T-helper 2 cell treated with Interferon-gamma antibody and Interleukin-4, amounts not matched to agents 5 μg/mL and 100 μg/mL, for 36 hours (primary cell): Measurements from ENCODE around the gene SSBP4.
A peak's percentile ranks its signal among the peaks of the same experiment; 100 is the strongest.
"Not testable (repeated sequence)": the region's sequence is repeated elsewhere in the genome, so short reads cannot be mapped to it uniquely, and the experiment has no call there.

ENCODE experiments used
- DNase-seq: peaks from one replicate; pipeline ENCODE4 v3.0.0; 2021; ENCODE audit warnings: low spot score
- H3K27ac Mint-ChIP-seq: one replicate; pipeline ENCODE4 v1.8.0; 2021; ENCODE audit warnings: mild to moderate bottlenecking, mixed read lengths
- H3K27me3 Mint-ChIP-seq: one replicate; pipeline ENCODE4 v1.8.0; 2021; ENCODE audit warnings: low read depth, mixed read lengths
- H3K36me3 Mint-ChIP-seq: one replicate; pipeline ENCODE4 v1.8.0; 2021; ENCODE audit warnings: low read depth, mixed read lengths
- H3K4me1 Mint-ChIP-seq: one replicate; pipeline ENCODE4 v1.8.0; 2021; ENCODE audit warnings: low read depth, mixed read lengths
- H3K4me3 Mint-ChIP-seq: one replicate; pipeline ENCODE4 v1.8.0; 2022; ENCODE audit warnings: mild to moderate bottlenecking, moderate library complexity, mixed read lengths
- H3K9me3 Mint-ChIP-seq: one replicate; pipeline ENCODE4 v1.8.0; 2021; ENCODE audit warnings: mixed read lengths

SSBP4 gene

DNA sequence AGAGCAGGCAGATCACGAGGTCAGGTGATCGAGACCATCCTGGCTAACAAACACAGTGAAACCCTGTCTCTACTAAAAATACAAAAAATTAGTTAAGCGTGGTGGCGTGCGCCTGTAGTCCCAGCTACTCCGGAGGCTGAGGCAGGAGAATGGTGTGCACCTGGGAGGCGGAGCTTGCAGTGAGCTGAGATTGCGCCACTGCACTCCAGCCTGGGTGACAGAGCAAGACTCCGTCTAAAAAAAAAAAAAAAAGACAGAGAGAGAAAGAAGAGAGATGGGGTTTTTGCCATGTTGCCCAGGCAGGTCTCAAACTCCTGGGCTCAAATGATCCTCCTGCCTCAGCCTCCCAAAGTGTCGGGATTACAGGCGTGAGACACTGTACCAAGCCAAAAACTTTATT is 13.4 kb upstream of the SSBP4 start:
- not testable (repeated sequence) for H3K9me3 Mint-ChIP-seq, H3K36me3 Mint-ChIP-seq, H3K27me3 Mint-ChIP-seq, H3K27ac Mint-ChIP-seq, DNase-seq, H3K4me3 Mint-ChIP-seq
- peaks cover 10% of the 10 kb centered on the region for H3K4me1 Mint-ChIP-seq

DNA sequence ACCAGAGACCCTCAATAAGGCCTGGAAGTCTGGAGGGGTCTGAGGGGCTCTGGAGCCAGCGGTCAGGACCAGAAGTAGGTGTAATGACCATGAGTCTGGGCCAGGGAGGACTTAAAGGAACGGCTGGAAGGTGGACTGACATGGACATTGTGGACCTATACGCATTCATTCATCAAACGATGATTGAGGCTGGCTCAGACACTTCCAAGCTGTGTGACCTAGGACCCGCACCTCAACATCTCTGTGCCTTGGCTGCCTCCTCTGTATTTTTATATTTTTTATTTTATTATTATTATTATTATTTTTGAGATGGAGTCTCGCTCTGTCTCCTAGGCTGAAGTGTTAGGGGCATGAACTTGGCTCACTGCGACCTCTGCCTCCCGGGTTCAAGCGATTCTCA is 12.4 kb upstream of the SSBP4 start:
- DNase-seq: no peak
- no peaks in the 10 kb centered on the region for H3K27me3 Mint-ChIP-seq
- H3K36me3 Mint-ChIP-seq: no peaks in the 10 kb centered on the region
- H3K4me1 Mint-ChIP-seq: peaks cover 4% of the 10 kb centered on the region
- H3K4me3 Mint-ChIP-seq: no peak overlapping the region
- H3K27ac Mint-ChIP-seq: no peak overlapping the region
- H3K9me3 Mint-ChIP-seq: no peaks in the 10 kb centered on the region

DNA sequence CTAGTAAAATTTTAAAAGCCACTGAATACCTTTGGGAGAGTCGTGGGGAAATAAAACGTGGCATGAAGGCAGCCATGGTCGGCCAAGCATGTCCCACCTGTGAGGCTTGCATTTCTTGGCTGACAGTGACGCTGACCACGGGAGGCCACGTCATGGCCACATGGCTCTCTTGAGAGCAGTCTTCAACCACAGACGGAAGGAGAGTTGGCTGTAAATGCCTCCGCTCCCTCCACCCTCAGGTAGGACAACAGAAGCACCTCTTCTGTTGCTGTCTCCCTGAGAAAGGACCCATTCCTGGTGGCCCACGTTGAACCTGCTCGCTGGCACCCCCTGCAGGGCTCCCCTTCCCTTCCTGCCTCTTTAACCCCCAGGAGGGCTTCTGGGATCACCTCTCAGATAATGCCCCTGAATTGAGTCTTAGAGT is 11.1 kb upstream of the SSBP4 start:
- Mint-ChIP-seq H3K27ac (no peak overlapping the region), H3K27me3 (no peaks in the 10 kb centered on the region), H3K9me3 (no peaks in the 10 kb centered on the region), H3K4me1 (peaks cover 3% of the 10 kb centered on the region), H3K4me3 (no peak overlapping the region), H3K36me3 (no peaks in the 10 kb centered on the region)
- no peak for DNase-seq

DNA sequence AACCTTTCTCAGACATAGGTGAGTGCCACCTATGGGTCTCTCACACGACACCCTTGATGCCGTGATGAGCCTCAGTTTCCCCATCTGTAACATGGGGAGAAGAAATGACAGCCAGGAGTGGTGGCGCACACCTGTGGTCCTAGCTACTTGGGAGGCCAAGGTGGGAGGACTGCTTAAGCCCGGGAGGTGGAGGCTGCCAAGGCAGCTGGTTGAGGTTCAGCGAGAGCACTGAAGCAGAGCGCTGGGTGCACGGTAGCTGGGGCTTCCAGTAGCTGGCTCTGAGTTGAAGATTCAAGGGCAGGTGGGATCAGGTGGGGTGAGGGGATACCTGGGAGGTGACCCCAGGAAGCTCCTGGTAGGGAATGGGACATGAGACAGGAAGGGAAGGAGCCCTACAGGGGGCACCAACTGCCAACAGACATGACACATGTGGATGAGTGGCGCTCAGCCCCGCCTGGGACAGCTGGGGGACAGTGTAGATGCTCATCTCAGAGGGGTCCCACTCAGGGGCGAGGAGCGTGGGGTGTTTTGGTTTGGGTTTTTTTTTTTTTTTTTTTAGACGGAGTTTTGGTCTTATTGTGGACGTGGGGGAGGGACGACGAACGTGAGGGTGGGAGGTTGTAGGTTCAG is 6.5 kb upstream of the SSBP4 start:
- H3K36me3 Mint-ChIP-seq: no peaks in the 10 kb centered on the region
- H3K4me3 Mint-ChIP-seq: no peak overlapping the region
- no peaks in the 10 kb centered on the region for H3K9me3 Mint-ChIP-seq
- H3K4me1 Mint-ChIP-seq: peaks cover 31% of the 10 kb centered on the region
- H3K27me3 Mint-ChIP-seq: no peaks in the 10 kb centered on the region
- H3K27ac Mint-ChIP-seq: no peak overlapping the region
- no peak for DNase-seq

DNA sequence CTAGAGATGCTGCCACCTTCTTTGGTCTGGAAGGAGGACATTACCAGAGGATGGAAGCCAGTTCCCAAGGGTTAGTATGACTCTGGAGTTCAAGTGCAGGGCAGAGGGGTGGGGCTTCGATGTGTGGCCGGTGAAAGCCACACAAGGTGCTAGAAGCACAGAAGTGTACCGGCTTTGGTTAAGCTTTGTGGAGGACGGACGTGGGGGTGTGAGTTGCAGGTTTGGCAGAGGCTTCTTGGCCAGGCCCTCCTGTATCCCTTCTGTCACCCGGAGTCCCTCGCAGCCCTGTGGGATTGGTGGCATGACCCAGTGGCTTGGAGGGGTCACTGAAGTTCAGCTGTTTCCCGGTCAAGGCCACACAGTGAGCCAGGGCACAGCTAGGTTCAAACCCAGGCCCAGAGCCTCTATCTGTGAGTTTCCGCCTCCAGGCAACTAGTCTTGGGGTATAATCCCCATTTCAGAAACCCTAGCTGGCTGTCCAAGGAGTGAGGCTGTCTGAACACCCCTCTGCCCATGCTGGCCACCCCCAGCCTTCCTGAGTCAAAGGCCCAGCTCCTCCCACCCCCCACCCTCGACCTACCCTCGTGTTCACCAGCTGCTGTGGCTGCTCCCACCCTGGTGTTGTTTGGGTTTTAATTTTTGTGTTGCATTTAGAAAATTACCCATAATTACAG is 4.6 kb upstream of the SSBP4 start:
- DNase-seq: no peak
- Mint-ChIP-seq H3K27ac (peak overlapping the region; percentile 82), H3K4me1 (peaks cover 43% of the 10 kb centered on the region), H3K9me3 (no peaks in the 10 kb centered on the region), H3K27me3 (no peaks in the 10 kb centered on the region), H3K4me3 (peak overlapping the region; percentile 36), H3K36me3 (no peaks in the 10 kb centered on the region)

DNA sequence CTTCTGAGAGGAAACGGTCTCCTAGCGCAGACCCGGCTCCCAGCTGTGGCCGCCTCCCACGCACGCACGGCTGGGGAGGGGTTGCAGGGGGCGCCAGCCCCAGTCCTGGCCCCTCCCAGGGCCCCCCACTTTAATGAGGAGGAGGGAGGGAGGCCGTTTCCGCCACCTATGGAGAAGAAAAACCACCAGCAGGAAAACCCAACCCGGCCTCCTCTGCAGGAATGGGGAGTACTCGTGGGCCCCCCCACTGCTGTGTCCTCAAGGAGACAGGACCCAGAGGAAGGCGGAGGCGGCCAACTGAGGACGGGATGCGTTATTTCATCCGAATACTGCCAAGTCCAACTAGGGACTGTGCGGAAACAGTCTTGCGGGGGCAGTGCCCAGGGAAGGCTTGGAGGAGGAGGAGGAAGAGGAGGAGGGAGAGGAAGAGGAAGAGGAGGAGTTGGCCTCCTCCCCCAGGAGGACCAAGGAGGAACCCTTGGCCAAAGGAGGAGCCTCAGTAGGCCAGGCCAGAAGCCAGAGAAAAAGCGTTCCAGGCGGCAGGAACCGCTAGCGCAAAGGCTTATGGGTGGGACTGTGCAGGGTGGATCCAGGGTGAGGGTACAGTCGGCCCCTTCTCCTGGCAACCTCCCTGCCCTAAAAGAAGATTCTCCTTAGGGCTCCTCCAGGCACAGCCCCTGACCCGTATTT is 3.9 kb upstream of the SSBP4 start:
- no peak for DNase-seq
- Mint-ChIP-seq H3K4me1 (peaks cover 45% of the 10 kb centered on the region), H3K9me3 (no peaks in the 10 kb centered on the region), H3K27me3 (no peaks in the 10 kb centered on the region), H3K4me3 (peak overlapping the region; percentile 73), H3K36me3 (peaks cover 2% of the 10 kb centered on the region), H3K27ac (peak overlapping the region; percentile 82)

DNA sequence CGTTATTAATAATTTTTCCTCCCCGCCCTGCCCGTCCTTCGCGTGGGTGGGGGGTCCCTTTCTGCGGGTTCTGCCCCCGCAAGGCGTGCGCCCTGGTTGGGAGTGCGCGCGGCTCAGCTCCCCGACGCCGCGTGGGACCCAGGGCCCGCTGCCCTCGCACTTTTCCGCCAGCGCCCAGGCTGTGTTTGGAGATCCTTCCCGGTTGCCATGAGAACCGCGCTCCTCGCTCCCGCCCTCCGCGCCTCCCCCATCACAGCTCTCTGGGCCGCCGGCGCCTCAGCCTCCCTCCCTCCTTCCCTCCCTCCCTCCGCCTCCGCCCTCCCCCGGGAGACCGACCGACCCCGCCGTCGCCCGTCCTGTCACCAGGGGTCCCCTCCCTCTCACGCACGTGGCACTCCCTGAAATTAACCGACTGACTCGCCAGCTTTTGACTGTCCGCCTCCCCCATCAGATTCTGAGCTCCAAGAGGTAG is 2.4 kb upstream of the SSBP4 start:
- H3K36me3 Mint-ChIP-seq: peaks cover 3% of the 10 kb centered on the region
- H3K9me3 Mint-ChIP-seq: no peaks in the 10 kb centered on the region
- peaks cover 52% of the 10 kb centered on the region for H3K4me1 Mint-ChIP-seq
- peak; percentile 65 for DNase-seq
- H3K27ac Mint-ChIP-seq: peak overlapping the region; percentile 92
- H3K27me3 Mint-ChIP-seq: no peaks in the 10 kb centered on the region
- H3K4me3 Mint-ChIP-seq: peak overlapping the region; percentile 83

DNA sequence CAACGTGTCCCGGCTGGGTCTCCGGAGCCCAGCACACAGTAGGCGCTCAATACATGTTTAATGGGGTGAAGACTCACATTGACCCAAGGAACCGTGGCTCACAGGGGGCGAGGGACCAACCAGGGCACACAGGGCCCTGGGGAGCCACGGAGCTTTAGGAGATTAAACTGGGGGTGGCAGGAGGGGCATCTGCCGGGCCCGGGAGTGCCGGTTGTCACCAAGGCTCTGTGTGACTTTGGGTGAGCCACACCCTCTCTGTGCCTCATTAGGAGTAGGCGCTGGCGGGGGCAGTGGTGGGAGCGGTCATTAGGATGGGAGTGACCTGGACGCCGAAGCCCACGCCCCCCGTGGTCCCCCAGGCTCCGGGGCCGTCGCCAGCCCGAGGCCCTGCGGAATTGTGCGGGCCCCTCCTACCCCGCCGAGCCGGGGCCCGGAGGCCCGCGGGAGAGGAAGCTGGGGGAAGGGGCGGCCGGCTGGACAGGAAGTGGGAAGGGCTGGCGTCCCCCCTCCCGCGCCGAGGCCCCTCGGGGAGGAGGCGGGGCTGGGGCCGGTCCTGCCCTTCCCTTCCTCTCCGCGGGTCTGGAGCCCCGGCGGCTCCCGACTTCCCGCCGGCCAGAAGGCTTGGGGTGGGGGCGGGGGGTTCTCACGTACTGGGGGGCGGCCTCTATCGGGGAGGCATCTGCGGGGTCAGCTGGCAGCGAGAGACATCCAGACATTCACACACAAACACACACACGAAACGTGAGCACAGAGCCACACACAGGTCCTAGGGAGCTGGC is 1.8 kb upstream of the SSBP4 start:
- DNase-seq: peak; percentile 61
- Mint-ChIP-seq H3K27ac (peak overlapping the region; percentile 92), H3K36me3 (peaks cover 4% of the 10 kb centered on the region), H3K4me1 (peaks cover 57% of the 10 kb centered on the region), H3K9me3 (no peaks in the 10 kb centered on the region), H3K27me3 (no peaks in the 10 kb centered on the region), H3K4me3 (peak overlapping the region; percentile 83)

DNA sequence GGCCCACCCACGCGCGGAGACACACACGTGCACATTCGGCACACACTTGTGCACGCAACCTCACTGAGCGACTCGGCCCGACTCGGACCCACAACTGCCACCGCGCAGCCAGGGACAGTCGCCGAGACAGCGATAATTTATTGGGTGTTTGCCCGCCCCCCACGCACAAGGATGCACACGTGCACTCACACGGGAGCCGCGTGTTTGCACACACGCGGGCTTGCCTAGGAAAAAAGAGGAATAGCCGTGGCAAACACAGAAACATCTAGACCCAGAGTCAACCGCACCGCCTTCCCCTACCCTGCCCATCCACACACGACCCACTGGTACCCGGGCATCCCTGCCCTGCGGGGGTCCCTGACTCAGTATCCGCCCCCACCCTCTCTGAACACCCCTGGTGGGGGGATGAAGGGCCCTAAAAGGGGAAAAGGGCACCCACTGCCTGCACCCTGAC is 1.1 kb upstream of the SSBP4 start:
- Mint-ChIP-seq H3K27ac (peak overlapping the region; percentile 88), H3K27me3 (no peaks in the 10 kb centered on the region)
- no peak for DNase-seq

DNA sequence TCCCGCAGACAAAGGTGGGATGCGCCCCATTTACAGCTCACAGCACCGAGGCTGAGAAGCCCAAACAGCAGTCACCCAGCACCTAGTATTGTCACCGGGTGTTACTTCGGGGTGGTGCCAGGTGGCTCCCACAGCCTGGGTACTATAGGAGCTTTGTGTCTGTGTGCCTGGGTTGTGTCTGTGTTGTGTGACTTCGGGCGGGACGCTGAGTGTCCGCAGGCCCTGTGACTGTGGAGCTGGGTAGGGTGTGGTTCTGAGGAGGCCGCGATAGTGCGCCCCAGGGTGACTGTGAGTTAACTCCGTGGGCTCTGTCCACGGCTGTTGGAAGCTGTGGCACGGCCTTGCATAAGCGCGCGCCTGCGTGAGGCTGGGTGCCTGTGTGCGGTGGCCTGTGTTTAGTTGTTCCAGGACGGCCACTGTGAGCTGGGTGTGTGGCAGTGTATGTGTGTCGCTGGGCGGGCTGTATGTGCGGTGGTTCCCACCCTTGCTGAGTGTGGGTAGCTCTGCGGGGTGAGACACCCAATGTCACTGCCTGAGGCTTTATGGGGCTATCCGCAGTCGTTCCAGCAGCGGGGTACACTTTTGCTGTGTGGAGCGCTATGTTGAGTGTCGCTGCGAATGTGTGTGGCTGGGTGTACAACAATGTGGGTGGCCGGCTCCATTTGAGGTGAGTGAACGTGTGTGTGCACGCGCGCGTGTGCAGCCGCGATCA is 559 bp upstream of the SSBP4 start:
- Mint-ChIP-seq H3K27me3 (no peaks in the 10 kb centered on the region), H3K27ac (peak overlapping the region; percentile 88), H3K4me1 (peaks cover 66% of the 10 kb centered on the region), H3K36me3 (peaks cover 12% of the 10 kb centered on the region), H3K9me3 (no peaks in the 10 kb centered on the region), H3K4me3 (peak overlapping the region; percentile 81)
- no peak for DNase-seq

More for the DNA sequence above, 1.1 kb upstream of the SSBP4 start:
- Mint-ChIP-seq H3K9me3 (no peaks in the 10 kb centered on the region), H3K36me3 (peaks cover 10% of the 10 kb centered on the region), H3K4me3 (peak overlapping the region; percentile 81), H3K4me1 (peaks cover 63% of the 10 kb centered on the region)

DNA sequence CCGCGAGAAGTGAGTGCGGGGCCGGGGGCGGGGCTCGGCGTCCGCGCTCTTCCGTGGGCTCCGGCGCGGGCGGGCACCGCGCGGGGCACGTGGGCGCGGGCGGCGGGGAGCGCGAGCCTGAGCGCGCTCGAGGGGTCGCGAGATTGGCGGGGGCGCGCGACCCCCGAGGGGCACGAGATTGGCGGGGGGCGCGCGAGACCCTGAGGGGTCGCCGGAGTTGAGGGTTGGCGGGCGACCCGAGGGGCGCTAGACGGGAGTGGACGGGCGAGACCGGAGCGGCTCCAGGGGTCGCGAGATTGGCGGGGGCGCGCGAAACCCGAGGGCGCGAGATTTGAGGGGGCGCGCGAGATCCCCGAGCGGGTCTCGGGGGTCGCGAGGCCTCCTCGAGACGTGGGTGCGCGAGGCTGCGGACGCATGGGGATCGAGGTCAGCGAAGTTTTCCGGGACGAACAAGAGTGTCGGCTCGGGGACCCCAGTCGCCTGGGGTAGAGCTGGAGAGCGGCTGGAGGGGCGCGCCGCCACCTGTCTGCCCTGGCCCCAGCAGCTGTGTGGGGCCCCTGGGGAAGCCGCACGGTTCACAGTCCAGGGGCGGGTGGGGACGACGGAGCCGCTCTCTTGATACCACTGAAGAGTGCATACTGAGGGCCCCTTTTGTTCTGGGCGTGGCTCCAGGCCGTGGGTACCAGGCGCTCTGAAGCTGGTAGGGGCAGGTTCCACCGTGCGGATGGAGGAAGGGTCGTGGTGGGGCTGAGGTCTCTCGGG is 682 bp downstream of the SSBP4 start:
- H3K27ac Mint-ChIP-seq: peak overlapping the region; percentile 94
- no peaks in the 10 kb centered on the region for H3K27me3 Mint-ChIP-seq
- peak; percentile 38 for DNase-seq
- H3K4me1 Mint-ChIP-seq: peaks cover 64% of the 10 kb centered on the region
- H3K36me3 Mint-ChIP-seq: peaks cover 12% of the 10 kb centered on the region
- peak overlapping the region; percentile 98 for H3K4me3 Mint-ChIP-seq
- H3K9me3 Mint-ChIP-seq: no peaks in the 10 kb centered on the region

DNA sequence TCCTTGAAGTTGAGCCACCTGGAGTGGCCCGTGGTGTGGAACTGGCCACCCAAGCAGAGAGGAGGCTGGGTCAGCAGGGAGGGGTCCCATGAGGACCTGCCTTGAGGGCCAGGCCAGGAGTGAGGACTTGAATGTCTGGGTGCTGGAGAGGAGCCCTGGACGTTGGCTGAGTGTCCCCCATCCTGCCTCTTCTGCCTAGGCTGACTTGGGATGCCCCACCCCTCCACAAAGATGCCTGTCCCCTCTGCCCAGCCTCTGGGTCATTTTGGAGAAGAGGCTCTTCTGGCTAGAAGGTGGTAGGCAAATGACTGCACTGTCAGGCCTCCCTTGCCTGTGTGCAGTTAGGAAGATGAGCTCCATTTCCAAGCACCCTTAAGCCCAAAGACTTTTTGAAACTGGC is 1.7 kb downstream of the SSBP4 start:
- DNase-seq: no peak
- Mint-ChIP-seq H3K27me3 (no peaks in the 10 kb centered on the region), H3K4me3 (peak overlapping the region; percentile 98), H3K4me1 (peaks cover 61% of the 10 kb centered on the region), H3K9me3 (no peaks in the 10 kb centered on the region), H3K36me3 (peaks cover 14% of the 10 kb centered on the region), H3K27ac (peak overlapping the region; percentile 94)
